GM12872 (cell line): ENCODE measurements around the gene ZNF467.

Experiments
- TF ChIP-seq, protein P1 (sequence below): IDR thresholded peaks from 3 replicates; pipeline ENCODE4 v1.5.1; 2011; ENCODE audit warnings: low read depth, mild to moderate bottlenecking, low read length, moderate library complexity; ENCODE audit not compliant: insufficient read depth

Gene ZNF467

DNA sequence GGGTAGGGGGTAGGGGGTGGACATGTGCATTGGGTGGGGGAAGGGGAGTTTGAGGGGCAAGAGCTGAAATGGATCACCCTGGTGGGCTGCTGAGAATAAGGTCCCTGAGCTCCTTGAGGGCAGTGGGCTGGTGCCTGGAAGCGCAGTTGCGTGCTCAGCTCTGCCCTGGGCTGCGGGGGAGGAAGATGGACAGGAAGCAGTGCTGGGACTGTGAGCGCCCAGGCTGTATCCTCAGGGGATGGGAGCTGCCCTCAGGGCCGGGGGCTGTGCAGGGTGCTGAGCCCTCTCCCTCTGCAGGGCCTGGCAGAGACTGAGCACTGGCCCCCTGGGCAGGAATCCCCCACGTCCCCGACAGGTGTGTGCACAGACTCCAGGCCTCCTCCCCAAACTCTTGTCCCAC is 24.4 kb upstream of the ZNF467 start:
- TF ChIP-seq, protein P1, sequence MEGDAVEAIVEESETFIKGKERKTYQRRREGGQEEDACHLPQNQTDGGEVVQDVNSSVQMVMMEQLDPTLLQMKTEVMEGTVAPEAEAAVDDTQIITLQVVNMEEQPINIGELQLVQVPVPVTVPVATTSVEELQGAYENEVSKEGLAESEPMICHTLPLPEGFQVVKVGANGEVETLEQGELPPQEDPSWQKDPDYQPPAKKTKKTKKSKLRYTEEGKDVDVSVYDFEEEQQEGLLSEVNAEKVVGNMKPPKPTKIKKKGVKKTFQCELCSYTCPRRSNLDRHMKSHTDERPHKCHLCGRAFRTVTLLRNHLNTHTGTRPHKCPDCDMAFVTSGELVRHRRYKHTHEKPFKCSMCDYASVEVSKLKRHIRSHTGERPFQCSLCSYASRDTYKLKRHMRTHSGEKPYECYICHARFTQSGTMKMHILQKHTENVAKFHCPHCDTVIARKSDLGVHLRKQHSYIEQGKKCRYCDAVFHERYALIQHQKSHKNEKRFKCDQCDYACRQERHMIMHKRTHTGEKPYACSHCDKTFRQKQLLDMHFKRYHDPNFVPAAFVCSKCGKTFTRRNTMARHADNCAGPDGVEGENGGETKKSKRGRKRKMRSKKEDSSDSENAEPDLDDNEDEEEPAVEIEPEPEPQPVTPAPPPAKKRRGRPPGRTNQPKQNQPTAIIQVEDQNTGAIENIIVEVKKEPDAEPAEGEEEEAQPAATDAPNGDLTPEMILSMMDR, result no peak

DNA sequence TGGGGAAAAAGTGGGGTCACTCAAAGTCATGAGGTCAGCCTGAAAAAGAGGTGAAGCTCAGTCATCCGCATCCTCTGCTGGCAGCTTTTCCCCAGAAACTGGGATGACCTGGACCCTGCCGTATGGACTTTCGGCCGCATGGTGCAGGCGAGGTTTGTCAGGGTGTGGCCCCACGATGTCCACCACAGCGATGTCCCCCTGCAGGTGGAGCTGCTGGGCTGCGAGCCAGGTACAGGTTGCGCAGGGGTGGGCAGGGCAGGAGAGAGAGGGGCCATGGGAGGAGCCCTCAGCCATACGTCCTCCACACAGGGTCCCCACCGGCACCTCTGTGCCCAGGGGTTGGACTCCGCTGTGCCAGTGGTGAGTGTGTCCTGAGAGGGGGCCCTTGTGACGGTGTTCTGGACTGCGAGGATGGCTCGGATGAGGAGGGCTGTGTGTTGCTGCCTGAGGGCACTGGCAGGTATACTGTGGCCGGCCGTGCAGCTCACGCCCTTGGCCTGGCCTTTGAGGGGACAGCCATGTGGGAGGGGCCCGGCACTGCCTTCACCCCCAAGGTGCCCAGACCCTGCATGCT is 23.0 kb upstream of the ZNF467 start:
- TF ChIP-seq, protein P1, result no peak

GRCh38 chr7:149795126-149795525 is 21.7 kb upstream of the ZNF467 start:
- TF ChIP-seq, protein P1, result no peak

- TF ChIP-seq, protein P1, result no peak
These were observed 21.3 kb upstream of the ZNF467 start for GRCh38 chr7:149794661-149795060.

DNA sequence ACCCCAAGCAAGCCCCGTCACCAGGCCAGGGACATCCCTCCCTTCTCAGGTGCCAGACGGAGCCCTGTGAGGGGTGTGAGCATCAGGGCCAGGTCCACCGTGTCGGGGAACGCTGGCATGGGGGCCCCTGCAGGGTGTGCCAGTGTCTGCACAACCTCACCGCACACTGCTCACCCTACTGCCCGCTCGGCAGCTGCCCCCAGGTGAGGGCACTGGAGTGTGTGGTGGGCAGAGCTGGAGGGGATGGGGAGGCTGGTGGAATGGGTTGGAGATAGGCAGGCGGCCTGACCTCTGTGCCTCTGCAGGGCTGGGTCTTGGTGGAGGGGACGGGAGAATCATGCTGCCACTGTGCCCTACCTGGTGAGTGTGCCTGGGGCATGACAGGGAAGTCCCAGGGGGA is 19.9 kb upstream of the ZNF467 start:
- TF ChIP-seq, protein P1, result no peak

- TF ChIP-seq, protein P1, result no peak
These were observed 18.8 kb upstream of the ZNF467 start for GRCh38 chr7:149792220-149792595.

GRCh38 chr7:149791411-149792219 is 18.2 kb upstream of the ZNF467 start:
- TF ChIP-seq, protein P1, result no peak
